OCI-LY7 (cell line): ENCODE results near the gene EPHB1. TPM values are rescaled to one million over a fixed set of nuclear protein-coding genes. Genes with fewer than 3 reads are reported as not detected.
"Not testable (repeated sequence)": the region's sequence is repeated elsewhere in the genome, so short reads cannot be mapped to it uniquely, and the experiment has no call there.

Experiments used
- BruUV-seq: library from RNA; stranded (reverse); fragments of 400-500 nt; replicated peaks from 2 replicates; lab custom pipeline; 2021; lab: Mats Ljungman, UMichigan
- CTCF ChIA-PET: fragments of 300-600 bp; sonication (Branson Sonifier 250); formaldehyde crosslinking; loops from one replicate; lab custom pipeline; 2022; ENCODE audit warnings: antibody characterized with exemption; ENCODE audit not compliant: unreplicated experiment; lab: Charles Lee
- POLR2A ChIA-PET: fragments of 300-600 bp; sonication (Branson Sonifier 250); formaldehyde crosslinking; loops from one replicate; lab custom pipeline; 2022; ENCODE audit warnings: antibody characterized with exemption; lab: Charles Lee
- DNase-seq: peaks from one replicate; pipeline ENCODE4 v3.0.0-alpha.2; 2015; ENCODE audit warnings: low spot score
- H2AFZ ChIP-seq: fragments of 200-600 bp; sonication (generic), shearing (Covaris generic); 2 replicates; pipeline ENCODE4 v1.6.1; 2014; ENCODE audit warnings: mild to moderate bottlenecking, antibody characterized with exemption, low read length, moderate library complexity
- H3K27ac ChIP-seq: fragments of 200-600 bp; sonication (generic); 2 replicates; pipeline ENCODE4 v1.5.1; 2014; ENCODE audit warnings: mixed run types, low read depth, mild to moderate bottlenecking, moderate library complexity, low read length, inconsistent platforms; ENCODE audit not compliant: poor library complexity, severe bottlenecking
- H3K36me3 ChIP-seq: fragments of 200-600 bp; sonication (generic); 2 replicates; pipeline ENCODE4 v1.6.1; 2014; ENCODE audit warnings: mild to moderate bottlenecking, antibody characterized with exemption, low read length, moderate library complexity, mixed read lengths; ENCODE audit not compliant: insufficient read depth
- H3K4me1 ChIP-seq: fragments of 200-600 bp; sonication (generic); 2 replicates; pipeline ENCODE4 v1.5.1; 2014; ENCODE audit warnings: mild to moderate bottlenecking, low read length; ENCODE audit not compliant: insufficient read depth, poor library complexity, severe bottlenecking
- H3K4me2 ChIP-seq: fragments of 200-600 bp; sonication (generic); 2 replicates; pipeline ENCODE4 v1.6.1; 2014; ENCODE audit warnings: mild to moderate bottlenecking, low read length
- H3K4me3 ChIP-seq: fragments of 200-600 bp; sonication (generic); 2 replicates; pipeline ENCODE4 v1.5.1; 2014; ENCODE audit warnings: mild to moderate bottlenecking, low read depth, low read length; ENCODE audit not compliant: poor library complexity, severe bottlenecking
- H3K79me2 ChIP-seq: fragments of 200-600 bp; sonication (generic); 2 replicates; pipeline ENCODE4 v1.6.1; 2016; ENCODE audit warnings: low read depth, mild to moderate bottlenecking, low read length, moderate library complexity, mixed read lengths; ENCODE audit not compliant: insufficient read depth
- H3K9me2 ChIP-seq: fragments of 200-600 bp; sonication (generic); 2 replicates; pipeline ENCODE4 v1.6.1; 2016; ENCODE audit warnings: mild to moderate bottlenecking, low read length, mixed read lengths; ENCODE audit not compliant: insufficient read depth
- H3K9me3 ChIP-seq: fragments of 200-600 bp; sonication (generic); 2 replicates; pipeline ENCODE4 v1.6.1; 2014; ENCODE audit warnings: mild to moderate bottlenecking, mixed run types, low read length, mixed read lengths
- H4K20me1 ChIP-seq: fragments of 200-600 bp; sonication (generic); 2 replicates; pipeline ENCODE4 v1.6.1; 2014; ENCODE audit warnings: mild to moderate bottlenecking, antibody characterized with exemption, low read length, moderate library complexity, mixed read lengths; ENCODE audit not compliant: insufficient read depth
- CTCF ChIP-seq: fragments of 200-600 bp; sonication (generic); conservative IDR thresholded peaks from 2 replicates; pipeline ENCODE4 v1.5.1; 2014; ENCODE audit warnings: mild to moderate bottlenecking, antibody characterized with exemption, low read length, moderate library complexity, mixed read lengths
- EZH2phosphoT487 ChIP-seq: fragments of 200-600 bp; sonication (generic); IDR thresholded peaks from 2 replicates; pipeline ENCODE4 v1.6.1; 2018; ENCODE audit warnings: low read depth, borderline replicate concordance, mild to moderate bottlenecking, mixed run types, antibody characterized with exemption, low read length, moderate library complexity, mixed read lengths
- intact Hi-C: fragments of 100-400 bp; cut with micrococcal nuclease; formaldehyde crosslinking; loops from one replicate; pipeline ENCODE4 v1.10.0; 2022; ENCODE audit not compliant: unreplicated experiment
- total RNA-seq, 2 experiments: library from RNA; depleted of rRNA in 1 of 2; stranded (reverse); fragments of >200 nt in 1 of 2; shearing (Covaris generic) in 1 of 2; gene quantifications; 2 replicates each; pipeline ENCODE4 v1.2.3, GENCODE V29; 2014 to 2022

The EPHB1 gene
- total RNA-seq, 2 experiments from 2014 or later = 0.54 to 1.3 TPM

GRCh38 chr3:134998855-134999254 is 203.8 kb downstream of the EPHB1 start:
- CTCF ChIA-PET = no interaction called here
- no TSS peak for BruUV-seq
- no peak for DNase-seq
- Histone ChIP-seq H3K4me1 (no peaks in the 10 kb centered on the region), H4K20me1 (no peaks in the 10 kb centered on the region), H2AFZ (no peak overlapping the region; the same call in 1 of the 2 replicates), H3K4me3 (no peak overlapping the region), H3K79me2 (no peaks in the 10 kb centered on the region), H3K9me3 (no peaks in the 10 kb centered on the region), H3K4me2 (no peak overlapping the region), H3K9me2 (no peaks in the 10 kb centered on the region), H3K27ac (no peak overlapping the region), H3K36me3 (no peaks in the 10 kb centered on the region)
- TF ChIP-seq CTCF (no peak), EZH2phosphoT487 (no peak)
- POLR2A ChIA-PET = interaction anchor here (1.2 kb wide), 1 partner anchor 9 kb away, joined by 4 read pairs; no protein-coding TSS in a partner anchor
- intact Hi-C loops = no loop called here

GRCh38 chr3:135000465-135000864 is 205.4 kb downstream of the EPHB1 start:
- CTCF ChIA-PET = no interaction called here
- H3K9me3 ChIP-seq = no peaks in the 10 kb centered on the region
- TF ChIP-seq EZH2phosphoT487 = no peak
- no peak for TF ChIP-seq CTCF

GRCh38 chr3:135005616-135006015 is 210.6 kb downstream of the EPHB1 start:
- H3K4me2 ChIP-seq, H3K4me3 ChIP-seq, H3K9me2 ChIP-seq, CTCF ChIA-PET, H2AFZ ChIP-seq, DNase-seq, H4K20me1 ChIP-seq, H3K79me2 ChIP-seq, H3K36me3 ChIP-seq, intact Hi-C loops, BruUV-seq, H3K27ac ChIP-seq, H3K9me3 ChIP-seq, H3K4me1 ChIP-seq, POLR2A ChIA-PET: not testable (repeated sequence)

More at GRCh38 chr3:135000465-135000864, 205.4 kb downstream of the EPHB1 start:
- intact Hi-C loops = no loop called here
- Histone ChIP-seq H3K27ac (no peak overlapping the region), H2AFZ (no peak overlapping the region), H3K9me2 (no peaks in the 10 kb centered on the region), H3K4me3 (no peak overlapping the region), H3K4me2 (no peak overlapping the region), H3K79me2 (no peaks in the 10 kb centered on the region), H4K20me1 (no peaks in the 10 kb centered on the region), H3K36me3 (no peaks in the 10 kb centered on the region), H3K4me1 (no peaks in the 10 kb centered on the region)
- POLR2A ChIA-PET = no interaction called here
- no peak for DNase-seq
- BruUV-seq = no TSS peak
